ENCODE measurements around the gene HOOK2.

DNA sequence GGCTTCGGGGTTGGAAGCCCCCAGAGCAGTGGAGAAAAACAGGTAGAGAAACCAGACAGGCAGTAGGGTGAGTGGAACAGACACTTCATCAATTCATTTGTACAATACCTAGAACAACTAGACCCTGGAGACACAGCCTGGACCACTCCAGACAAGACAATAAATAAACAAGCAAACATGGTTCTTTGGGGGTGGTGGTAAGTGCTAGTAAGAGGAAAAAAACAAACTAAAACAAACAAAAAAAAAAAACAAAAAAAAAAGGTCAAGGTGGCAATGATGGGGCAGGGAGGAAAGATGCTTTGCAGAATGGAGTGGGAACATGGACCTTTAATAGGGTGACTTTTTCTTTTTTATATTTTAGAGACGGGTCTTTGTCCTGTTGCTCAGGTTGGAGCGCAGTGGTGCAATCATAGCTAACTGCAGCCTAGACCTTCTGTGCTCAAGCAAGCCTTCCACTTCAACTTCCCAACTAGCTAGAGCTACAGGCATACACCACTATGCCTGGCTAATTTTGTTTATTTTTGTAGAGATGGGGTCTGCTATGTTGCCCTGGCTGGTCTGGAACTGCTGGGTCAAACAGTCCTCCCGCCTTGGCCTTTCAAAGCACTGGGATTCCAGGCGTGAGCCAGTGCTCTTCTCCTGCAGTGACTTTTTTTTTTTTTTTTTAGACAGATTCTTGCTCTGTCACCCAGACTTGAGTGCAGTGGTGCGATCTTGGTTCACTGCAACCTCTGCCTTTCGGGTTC is 19.0 kb upstream of the HOOK2 start:
- TF ChIP-seq CTCF (conservative IDR thresholded peaks at IDR 0.05 in 1 of 2, IDR thresholded peaks at IDR 0.05 in 1 of 2; ENCODE audit: low read depth in 1 of 2, low read length in 2 of 2) (no peak), EZH2 (IDR thresholded peaks at IDR 0.05; ENCODE audit: low read length, missing control alignments) (no peak)

Measured in fibroblast of lung (primary cell).